Glutamatergic neuron (in vitro differentiated cells): ENCODE results near the gene AK8. TPM values are rescaled to one million over a fixed set of nuclear protein-coding genes. Genes with fewer than 3 reads are reported as not detected.
A peak's percentile ranks its signal among the peaks of the same experiment; 100 is the strongest.
"Not testable (repeated sequence)": the region's sequence is repeated elsewhere in the genome, so short reads cannot be mapped to it uniquely, and the experiment has no call there.

Experiments used
- DNase-seq: peaks from one replicate; pipeline ENCODE4 v3.0.0; 2022
- H3K27ac Mint-ChIP-seq: one replicate; pipeline ENCODE4 v1.8.0; 2020; ENCODE audit warnings: mild to moderate bottlenecking, mixed read lengths, inconsistent platforms; ENCODE audit not compliant: unreplicated experiment
- H3K27me3 Mint-ChIP-seq: one replicate; pipeline ENCODE4 v1.8.0; 2020; ENCODE audit warnings: mild to moderate bottlenecking, moderate library complexity, mixed read lengths, inconsistent platforms; ENCODE audit not compliant: unreplicated experiment
- H3K36me3 Mint-ChIP-seq: one replicate; pipeline ENCODE4 v1.8.0; 2020; ENCODE audit warnings: mild to moderate bottlenecking, mixed read lengths, inconsistent platforms; ENCODE audit not compliant: unreplicated experiment
- H3K4me1 Mint-ChIP-seq: one replicate; pipeline ENCODE4 v1.8.0; 2020; ENCODE audit warnings: mild to moderate bottlenecking, low read depth, mixed read lengths, inconsistent platforms; ENCODE audit not compliant: unreplicated experiment
- H3K4me3 Mint-ChIP-seq: one replicate; pipeline ENCODE4 v1.8.0; 2020; ENCODE audit warnings: mild to moderate bottlenecking, mixed read lengths, inconsistent platforms; ENCODE audit not compliant: unreplicated experiment
- H3K9me3 Mint-ChIP-seq: one replicate; pipeline ENCODE4 v1.8.0; 2020; ENCODE audit warnings: mild to moderate bottlenecking, moderate library complexity, mixed read lengths, inconsistent platforms; ENCODE audit not compliant: unreplicated experiment
- total RNA-seq: library from RNA; stranded (reverse); fragmentation: NEBNext Ultra II Directional; extraction: Animal tissue kit (Norgen Biotek cat#: 25700); gene quantifications from one replicate; pipeline ENCODE4 v1.2.1, GENCODE V29; 2021; ENCODE audit not compliant: unreplicated experiment
- TF ChIP-seq, protein P1 (sequence below): fragments of 200-600 bp; sonication (generic); IDR thresholded peaks from one replicate; pipeline ENCODE4 v1.5.0; 2021; ENCODE audit not compliant: partially characterized antibody, unreplicated experiment

AK8 gene
- total RNA-seq, 1 donor from 2014 or later: 0.44 TPM

DNA sequence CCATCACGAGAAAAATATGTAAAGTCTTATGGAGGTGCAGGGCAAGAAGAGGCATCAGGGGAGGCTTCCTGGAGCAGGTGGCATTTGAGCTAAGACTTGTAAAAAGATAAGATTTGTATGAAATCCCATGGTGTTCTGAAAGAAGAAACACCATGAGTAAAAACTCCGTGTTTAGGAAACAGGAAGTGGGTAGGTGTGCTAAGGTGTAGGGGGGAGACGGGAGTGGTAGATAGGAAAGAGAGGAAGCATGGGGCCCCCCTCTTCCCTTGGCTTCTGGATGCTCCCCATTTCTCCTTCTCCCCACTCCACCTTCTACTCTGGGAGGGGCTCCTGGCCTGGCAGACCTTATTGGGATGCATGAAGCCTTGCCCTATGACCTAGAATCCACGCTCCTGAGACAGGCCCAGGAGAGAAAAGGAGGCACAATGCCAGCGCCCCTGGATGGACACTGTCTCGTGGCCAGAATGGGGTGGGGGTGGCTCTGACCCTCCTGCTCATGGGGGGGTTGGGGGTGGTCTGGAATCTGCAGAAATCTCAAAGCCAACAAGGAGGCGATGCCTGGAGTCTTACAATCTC lies 104.2 kb downstream of the AK8 start:
- peaks cover 11% of the 10 kb centered on the region for H3K9me3 Mint-ChIP-seq
- peaks cover 18% of the 10 kb centered on the region for H3K36me3 Mint-ChIP-seq
- peaks cover 3% of the 10 kb centered on the region for H3K4me1 Mint-ChIP-seq
- no peak for DNase-seq
- H3K27me3 Mint-ChIP-seq: peaks cover 9% of the 10 kb centered on the region
- H3K4me3 Mint-ChIP-seq: no peak overlapping the region
- no peak overlapping the region for H3K27ac Mint-ChIP-seq
- TF ChIP-seq, protein P1, sequence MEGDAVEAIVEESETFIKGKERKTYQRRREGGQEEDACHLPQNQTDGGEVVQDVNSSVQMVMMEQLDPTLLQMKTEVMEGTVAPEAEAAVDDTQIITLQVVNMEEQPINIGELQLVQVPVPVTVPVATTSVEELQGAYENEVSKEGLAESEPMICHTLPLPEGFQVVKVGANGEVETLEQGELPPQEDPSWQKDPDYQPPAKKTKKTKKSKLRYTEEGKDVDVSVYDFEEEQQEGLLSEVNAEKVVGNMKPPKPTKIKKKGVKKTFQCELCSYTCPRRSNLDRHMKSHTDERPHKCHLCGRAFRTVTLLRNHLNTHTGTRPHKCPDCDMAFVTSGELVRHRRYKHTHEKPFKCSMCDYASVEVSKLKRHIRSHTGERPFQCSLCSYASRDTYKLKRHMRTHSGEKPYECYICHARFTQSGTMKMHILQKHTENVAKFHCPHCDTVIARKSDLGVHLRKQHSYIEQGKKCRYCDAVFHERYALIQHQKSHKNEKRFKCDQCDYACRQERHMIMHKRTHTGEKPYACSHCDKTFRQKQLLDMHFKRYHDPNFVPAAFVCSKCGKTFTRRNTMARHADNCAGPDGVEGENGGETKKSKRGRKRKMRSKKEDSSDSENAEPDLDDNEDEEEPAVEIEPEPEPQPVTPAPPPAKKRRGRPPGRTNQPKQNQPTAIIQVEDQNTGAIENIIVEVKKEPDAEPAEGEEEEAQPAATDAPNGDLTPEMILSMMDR: no peak

DNA sequence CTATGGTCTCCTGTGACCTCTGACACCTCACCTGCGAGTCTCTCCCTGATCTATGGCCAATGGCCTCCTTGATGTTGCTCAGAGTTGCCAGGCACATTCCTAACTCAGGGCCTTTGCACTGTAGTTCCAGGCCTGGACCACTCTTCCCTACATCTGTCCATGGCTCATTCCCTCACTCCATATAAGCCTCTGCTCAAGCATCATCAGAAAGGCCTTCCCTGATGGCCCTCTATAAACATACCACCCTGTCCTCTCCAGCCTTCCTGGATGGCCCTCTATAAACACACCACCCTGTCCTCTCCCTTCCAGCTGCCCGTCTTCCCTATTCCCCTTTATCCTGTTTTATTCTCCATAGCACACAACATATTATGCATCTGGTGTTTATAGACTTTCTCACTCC lies 105.0 kb downstream of the AK8 start:
- TF ChIP-seq, protein P1: no peak
- Mint-ChIP-seq H3K4me1 (peaks cover 3% of the 10 kb centered on the region), H3K27ac (no peak overlapping the region), H3K36me3 (peaks cover 18% of the 10 kb centered on the region), H3K27me3 (peaks cover 9% of the 10 kb centered on the region), H3K9me3 (peaks cover 11% of the 10 kb centered on the region), H3K4me3 (no peak overlapping the region)
- no peak for DNase-seq

DNA sequence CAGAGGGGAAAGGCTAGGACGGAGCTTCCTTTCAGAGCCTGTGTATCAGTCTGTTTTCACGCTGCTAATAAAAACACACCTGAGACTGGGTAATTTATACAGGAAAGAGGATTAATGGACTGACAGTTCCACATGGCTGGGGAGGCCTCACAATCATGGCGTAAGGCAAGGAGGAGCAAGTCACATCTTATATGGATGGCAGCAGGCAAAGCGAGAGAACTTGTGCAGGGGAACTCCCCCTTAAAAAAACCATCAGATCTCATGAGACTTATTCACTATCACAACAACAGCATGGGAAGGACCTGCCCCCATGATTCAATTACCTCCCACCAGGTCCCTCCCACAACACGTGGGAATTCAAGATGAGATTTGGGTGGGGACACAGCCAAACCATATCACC lies 106.3 kb downstream of the AK8 start:
- H3K9me3 Mint-ChIP-seq: peaks cover 11% of the 10 kb centered on the region
- H3K4me1 Mint-ChIP-seq, H3K27me3 Mint-ChIP-seq, H3K4me3 Mint-ChIP-seq, DNase-seq, H3K27ac Mint-ChIP-seq: not testable (repeated sequence)
- peaks cover 18% of the 10 kb centered on the region for H3K36me3 Mint-ChIP-seq

DNA sequence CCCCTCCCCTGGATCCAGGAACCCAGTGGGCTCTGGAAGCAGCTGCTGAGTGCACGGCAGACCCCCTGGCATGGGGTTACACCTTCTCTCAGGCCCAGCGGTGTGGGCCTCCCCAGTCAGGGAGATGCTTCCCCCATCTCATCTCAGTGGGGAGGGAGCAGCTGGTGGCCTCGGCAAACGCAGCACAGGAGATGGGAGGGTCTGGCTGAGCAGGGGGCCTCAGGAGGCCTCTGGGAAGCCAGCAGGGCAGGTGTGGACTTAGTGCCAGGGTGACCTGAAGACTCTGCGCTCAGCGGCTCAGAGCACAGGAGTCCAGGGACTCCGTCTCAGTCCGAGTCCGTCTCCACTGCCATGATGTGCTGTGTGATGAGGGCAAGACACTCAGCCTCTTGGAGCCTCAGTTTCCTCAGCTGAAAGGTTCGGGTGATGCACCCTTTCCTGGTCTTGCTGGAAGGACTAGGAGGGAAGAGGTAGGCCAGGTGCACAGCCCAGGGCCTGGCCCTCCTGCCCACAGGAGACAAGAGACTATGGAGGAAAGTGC lies 107.2 kb downstream of the AK8 start:
- Mint-ChIP-seq H3K4me1 (peaks cover 3% of the 10 kb centered on the region), H3K4me3 (no peak overlapping the region), H3K27ac (no peak overlapping the region), H3K36me3 (peaks cover 18% of the 10 kb centered on the region), H3K27me3 (peaks cover 7% of the 10 kb centered on the region), H3K9me3 (peaks cover 11% of the 10 kb centered on the region)
- TF ChIP-seq, protein P1: no peak
- no peak for DNase-seq

DNA sequence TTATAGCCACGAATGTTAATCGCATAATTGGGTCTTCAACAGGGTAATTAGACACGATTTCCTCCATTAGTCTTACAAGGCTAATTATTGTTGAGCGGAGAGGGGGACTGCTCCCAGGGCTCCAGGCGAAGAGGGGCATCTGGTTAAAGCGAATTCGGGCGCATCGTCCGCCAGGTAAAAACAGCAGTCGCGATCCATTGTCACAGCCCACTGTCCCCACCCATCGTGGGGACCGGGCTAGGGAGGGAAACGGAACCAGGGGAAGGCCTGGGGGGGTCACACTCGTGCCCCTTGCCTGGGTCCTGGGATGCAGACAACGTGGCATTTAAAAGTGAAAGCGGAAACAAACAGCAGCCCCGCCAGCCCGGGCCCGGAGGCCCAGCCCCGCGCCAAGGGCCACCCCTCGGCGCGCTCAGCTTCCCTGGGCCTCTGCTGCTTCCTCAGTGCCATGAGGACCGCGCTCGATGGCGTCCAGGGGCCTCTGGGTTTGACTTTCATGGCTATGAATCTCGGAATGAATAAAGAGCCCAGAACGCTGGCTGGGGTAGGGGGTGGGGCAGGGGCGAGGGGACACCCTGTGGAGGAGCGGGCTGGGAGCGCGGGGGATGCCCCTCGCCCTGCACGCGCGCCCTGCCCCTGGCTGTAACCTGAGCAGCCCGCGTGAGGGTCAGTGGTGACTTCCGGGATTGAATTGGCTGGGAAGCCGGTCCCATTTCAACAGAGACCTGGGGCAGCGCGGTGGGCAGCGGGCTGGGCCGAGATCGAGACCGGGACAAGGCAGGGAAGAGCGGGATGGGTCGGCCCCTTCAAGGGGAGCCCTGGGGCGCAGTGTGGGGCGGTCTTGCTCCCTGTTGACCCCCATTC lies 107.9 kb downstream of the AK8 start:
- Mint-ChIP-seq H3K36me3 (peaks cover 18% of the 10 kb centered on the region), H3K9me3 (peaks cover 11% of the 10 kb centered on the region), H3K27ac (peak overlapping the region; percentile 59), H3K4me3 (peak overlapping the region; percentile 95), H3K4me1 (peaks cover 3% of the 10 kb centered on the region), H3K27me3 (peaks cover 7% of the 10 kb centered on the region)
- DNase-seq: peak; percentile 35
- TF ChIP-seq, protein P1: no peak
